Small intestine (tissue), 7 donors: Measurements from ENCODE around the gene OGFR. TPM values are rescaled to one million over a fixed set of nuclear protein-coding genes. Genes with fewer than 3 reads are reported as not detected.

Experiments used
- DNase-seq, 2 donors: peaks; one replicate each; pipeline versions ENCODE4 v3.0.0 to v3.0.0-alpha.2; 2013
- FAIRE-seq: peaks from 2 replicates; lab custom pipeline; 2012; peaks lifted over from hg19 to GRCh38; lab: Jason Lieb, UNC
- H3K27ac ChIP-seq, 3 donors: one replicate each; pipeline ENCODE4 v1.5.1; 2013; ENCODE audit warnings: low read length in 2 of 3, mild to moderate bottlenecking in 2 of 3, control low read depth in 1 of 3, inconsistent platforms in 1 of 3, low read depth in 1 of 3, moderate library complexity in 1 of 3
- H3K27me3 ChIP-seq, 3 donors: one replicate each; pipeline ENCODE4 v1.6.1; 2013; ENCODE audit warnings: low read length in 3 of 3, inconsistent platforms in 1 of 3; ENCODE audit not compliant: control insufficient read depth in 3 of 3, insufficient read depth in 3 of 3
- H3K36me3 ChIP-seq, 3 donors: one replicate each; pipeline ENCODE4 v1.6.1; 2013; ENCODE audit warnings: low read length in 3 of 3, inconsistent platforms in 1 of 3, low read depth in 1 of 3, mild to moderate bottlenecking in 1 of 3, moderate library complexity in 1 of 3; ENCODE audit not compliant: control insufficient read depth in 3 of 3, insufficient read depth in 2 of 3
- H3K4me1 ChIP-seq, 3 donors: one replicate each; pipeline ENCODE4 v1.6.1; 2013; ENCODE audit warnings: low read length in 2 of 3, inconsistent platforms in 1 of 3, low read depth in 1 of 3, mild to moderate bottlenecking in 1 of 3, moderate library complexity in 1 of 3; ENCODE audit not compliant: control insufficient read depth in 3 of 3, insufficient read depth in 2 of 3
- H3K4me3 ChIP-seq, 3 donors: one replicate each; pipeline ENCODE4 v1.5.1; 2013; ENCODE audit warnings: low read length in 3 of 3, control low read depth in 1 of 3, inconsistent platforms in 1 of 3, low read depth in 1 of 3, mild to moderate bottlenecking in 1 of 3, moderate library complexity in 1 of 3
- H3K9me3 ChIP-seq, 2 donors: one replicate each; pipeline ENCODE4 v1.6.1; 2013; ENCODE audit warnings: low read depth in 1 of 2, low read length in 1 of 2; ENCODE audit not compliant: control insufficient read depth in 2 of 2, insufficient read depth in 1 of 2
- WGBS, 3 donors: extraction: QIAGEN DNeasy Blood & Tissue Kit; methylation state at CpG; one replicate each; pipeline ENCODE4 v1.1.7; 2013; 5-methylcytosine and 5-hydroxymethylcytosine counted together
- polyA plus RNA-seq, 4 donors: library from polyadenylated mRNA; stranded (reverse) in 3 of 4; unstranded in 1 of 4; fragments of 200-250 nt in 3 of 4; fragments of 120-200 nt in 1 of 4; gene quantifications; one replicate each; pipeline versions ENCODE4 v1.2.1 to v1.2.3, GENCODE V29; 2013
- donor health status: healthy with polysubstance abuse.
- donor health status: control.
- donor health status: control.
- donor health status: Bipolar disorder and iron deficiency.
- donor health status: healthy.

The OGFR gene
- polyA plus RNA-seq, 4 donors = 46.6 to 88.3 (median 66.3) TPM

GRCh38 chr20:62824476-62825332 is 20.1 kb downstream of the OGFR start:
- Histone ChIP-seq H3K9me3 (no peaks in the 10 kb centered on the region), H3K4me3 (peak overlapping the region in 2 of 3 donors; percentile 36 to 50), H3K27ac (peak overlapping the region; percentile 2 to 46 (median 30)), H3K36me3 (no peaks in the 10 kb centered on the region), H3K27me3 (no peaks in the 10 kb centered on the region), H3K4me1 (peaks cover 0 to 8% (median 2%) of the 10 kb centered on the region in 3 donors)
- WGBS, 3 donors = 12 to 27% (median 18%) methylated on average over 26 to 36 of the region's 36 CpGs
- peak; percentile 66 to 70 for DNase-seq
- no peak for FAIRE-seq

GRCh38 chr20:62825333-62825985 is 20.8 kb downstream of the OGFR start:
- no peak overlapping the region for H3K27ac ChIP-seq
- H3K4me3 ChIP-seq = no peak overlapping the region

GRCh38 chr20:62825986-62826645 is 21.5 kb downstream of the OGFR start:
- Histone ChIP-seq H3K27ac (no peak overlapping the region), H3K4me3 (no peak overlapping the region), H3K27me3 (no peaks in the 10 kb centered on the region), H3K9me3 (no peaks in the 10 kb centered on the region), H3K36me3 (no peaks in the 10 kb centered on the region), H3K4me1 (peaks cover 0 to 8% (median 2%) of the 10 kb centered on the region in 3 donors)
- 65 to 78% (median 68%) methylated on average over 23 to 27 of the region's 27 CpGs for WGBS, 3 donors
- DNase-seq (no peak), FAIRE-seq (no peak)

More at GRCh38 chr20:62825333-62825985, 20.8 kb downstream of the OGFR start:
- H3K27me3 ChIP-seq = no peaks in the 10 kb centered on the region
- H3K9me3 ChIP-seq = no peaks in the 10 kb centered on the region
- DNase-seq (no peak), FAIRE-seq (no peak)
- H3K36me3 ChIP-seq = no peaks in the 10 kb centered on the region
- peaks cover 0 to 8% (median 2%) of the 10 kb centered on the region in 3 donors for H3K4me1 ChIP-seq
- 65 to 76% (median 72%) methylated on average over 14 to 22 of the region's 22 CpGs for WGBS, 3 donors

- Histone ChIP-seq H3K36me3 (no peaks in the 10 kb centered on the region), H3K27me3 (no peaks in the 10 kb centered on the region), H3K4me1 (peaks cover 0 to 8% (median 4%) of the 10 kb centered on the region in 3 donors), H3K27ac (no peak overlapping the region), H3K9me3 (no peaks in the 10 kb centered on the region), H3K4me3 (no peak overlapping the region)
- FAIRE-seq (no peak), DNase-seq (no peak)
- WGBS, 3 donors = 88 to 93% (median 91%) methylated on average over 14 to 24 of the region's 24 CpGs
These were observed 22.1 kb downstream of the OGFR start for GRCh38 chr20:62826646-62827310.

GRCh38 chr20:62827311-62828038 is 22.8 kb downstream of the OGFR start:
- Histone ChIP-seq H3K36me3 (no peaks in the 10 kb centered on the region), H3K27ac (no peak overlapping the region), H3K27me3 (no peaks in the 10 kb centered on the region), H3K4me1 (peaks cover 4 to 8% (median 6%) of the 10 kb centered on the region in 3 donors), H3K9me3 (no peaks in the 10 kb centered on the region), H3K4me3 (no peak overlapping the region)
- no peak for FAIRE-seq
- no peak for DNase-seq
- 76 to 83% (median 83%) methylated on average over 29 of the region's 29 CpGs for whole genome bisulfite sequencing, 3 donors

GRCh38 chr20:62828051-62828450 is 23.4 kb downstream of the OGFR start:
- H3K9me3 ChIP-seq = no peaks in the 10 kb centered on the region
- no peak overlapping the region for H3K27ac ChIP-seq
- no peak for DNase-seq
- no peak overlapping the region for H3K4me3 ChIP-seq
- H3K27me3 ChIP-seq = no peaks in the 10 kb centered on the region
- no peak for FAIRE-seq
- no peaks in the 10 kb centered on the region for H3K36me3 ChIP-seq
- WGBS, 3 donors = 80 to 89% (median 88%) methylated on average over 9 of the region's 9 CpGs
- peaks cover 4 to 8% (median 6%) of the 10 kb centered on the region in 3 donors for H3K4me1 ChIP-seq

GRCh38 chr20:62828511-62829230 is 24.0 kb downstream of the OGFR start:
- no peak for DNase-seq
- FAIRE-seq = no peak

More at GRCh38 chr20:62828511-62829230, 24.0 kb downstream of the OGFR start:
- no peaks in the 10 kb centered on the region for H3K36me3 ChIP-seq
- H3K4me1 ChIP-seq = peaks cover 4 to 8% (median 6%) of the 10 kb centered on the region in 3 donors
- no peak overlapping the region for H3K27ac ChIP-seq
- no peak overlapping the region for H3K4me3 ChIP-seq
- H3K9me3 ChIP-seq = no peaks in the 10 kb centered on the region
- 80 to 86% (median 84%) methylated on average over 25 to 29 of the region's 29 CpGs for WGBS, 3 donors
- H3K27me3 ChIP-seq = no peaks in the 10 kb centered on the region
